Measurements from ENCODE around the gene SLC22A7.
A peak's percentile ranks its signal among the peaks of the same experiment; 100 is the strongest.

The SLC22A7 gene, protein sequence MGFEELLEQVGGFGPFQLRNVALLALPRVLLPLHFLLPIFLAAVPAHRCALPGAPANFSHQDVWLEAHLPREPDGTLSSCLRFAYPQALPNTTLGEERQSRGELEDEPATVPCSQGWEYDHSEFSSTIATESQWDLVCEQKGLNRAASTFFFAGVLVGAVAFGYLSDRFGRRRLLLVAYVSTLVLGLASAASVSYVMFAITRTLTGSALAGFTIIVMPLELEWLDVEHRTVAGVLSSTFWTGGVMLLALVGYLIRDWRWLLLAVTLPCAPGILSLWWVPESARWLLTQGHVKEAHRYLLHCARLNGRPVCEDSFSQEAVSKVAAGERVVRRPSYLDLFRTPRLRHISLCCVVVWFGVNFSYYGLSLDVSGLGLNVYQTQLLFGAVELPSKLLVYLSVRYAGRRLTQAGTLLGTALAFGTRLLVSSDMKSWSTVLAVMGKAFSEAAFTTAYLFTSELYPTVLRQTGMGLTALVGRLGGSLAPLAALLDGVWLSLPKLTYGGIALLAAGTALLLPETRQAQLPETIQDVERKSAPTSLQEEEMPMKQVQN

DNA sequence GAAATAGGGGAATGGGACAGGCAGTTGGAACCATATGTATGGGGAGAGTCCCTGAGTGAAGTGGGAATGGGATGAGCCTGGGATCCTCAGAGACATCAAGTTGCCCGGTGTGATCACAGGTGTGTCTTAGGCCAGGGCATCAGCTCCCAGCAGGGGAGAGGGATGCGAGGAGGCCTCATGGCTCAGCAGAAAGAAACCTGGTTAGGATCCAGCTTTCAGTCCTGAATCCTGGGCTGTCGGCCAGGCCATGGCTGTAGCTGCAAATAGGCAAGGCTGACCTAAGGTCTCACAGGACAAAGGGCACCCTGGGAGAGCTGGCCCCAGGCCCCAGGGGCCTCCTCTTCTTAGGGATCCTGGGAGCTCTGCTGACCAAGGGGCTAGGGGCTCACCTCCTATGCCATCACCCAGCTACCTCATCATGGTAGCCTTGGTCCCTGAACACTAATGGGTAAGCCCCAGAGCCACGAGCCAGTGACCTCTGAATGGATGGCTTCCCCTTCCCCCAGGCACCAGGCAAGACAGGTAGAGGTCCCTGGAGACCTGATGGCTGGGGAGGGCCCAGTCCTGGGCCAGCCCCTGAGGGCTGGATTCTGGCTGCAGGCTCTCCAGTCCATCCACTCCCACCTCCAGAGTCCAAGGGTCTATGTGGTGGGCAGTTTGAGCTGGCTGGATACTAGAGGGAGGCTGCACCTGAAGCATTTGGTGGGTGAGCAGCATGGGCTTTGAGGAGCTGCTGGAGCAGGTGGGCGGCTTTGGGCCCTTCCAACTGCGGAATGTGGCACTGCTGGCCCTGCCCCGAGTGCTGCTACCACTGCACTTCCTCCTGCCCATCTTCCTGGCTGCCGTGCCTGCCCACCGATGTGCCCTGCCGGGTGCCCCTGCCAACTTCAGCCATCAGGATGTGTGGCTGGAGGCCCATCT lies at the start of gene SLC22A7:
TSS of gene SLC22A7 (plus strand) at position 617 of the 921 bp plus-strand sequence. CDS start at position 716, 99 bp downstream.
- DNase-seq, result no peak

DNA sequence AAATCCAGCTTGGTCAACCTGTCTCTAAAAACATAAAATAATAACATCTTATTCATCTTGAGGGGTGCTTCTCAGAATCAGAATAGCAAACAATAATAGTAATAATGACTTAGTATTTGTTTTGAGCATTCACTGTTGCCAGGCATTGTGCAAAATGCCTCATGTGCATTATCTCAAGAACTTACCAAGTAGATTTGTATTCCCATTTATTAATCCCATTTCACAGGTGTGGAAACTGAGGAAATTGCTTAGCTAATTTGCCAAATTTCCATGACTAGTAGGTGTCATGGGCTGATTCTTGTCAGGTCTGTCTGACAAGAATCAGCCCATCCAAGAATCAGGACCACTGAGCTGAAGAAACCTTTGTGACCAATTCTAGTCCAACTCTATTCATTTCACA lies 49.3 kb upstream of the SLC22A7 start:
- no peak for DNase-seq

DNA sequence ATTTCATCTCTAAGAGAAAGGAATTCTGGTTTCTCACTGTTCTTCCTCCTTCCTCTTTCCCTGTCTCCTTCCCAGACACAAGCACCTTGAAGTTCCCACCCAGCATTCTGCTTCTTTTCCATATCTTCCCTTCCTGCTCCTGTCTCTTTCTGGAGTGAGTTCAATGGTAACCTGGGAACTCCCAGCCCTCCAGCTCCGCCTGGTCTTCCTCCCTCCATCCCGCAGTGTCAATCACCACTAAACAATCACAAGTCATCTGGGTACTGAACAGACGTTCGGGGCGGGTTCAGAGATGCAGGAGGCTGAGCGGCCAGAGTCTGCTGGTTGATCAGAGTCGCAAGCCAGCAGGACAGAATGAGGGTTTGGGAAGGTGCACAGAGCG lies 47.1 kb upstream of the SLC22A7 start:
- DNase-seq, result no peak

DNA sequence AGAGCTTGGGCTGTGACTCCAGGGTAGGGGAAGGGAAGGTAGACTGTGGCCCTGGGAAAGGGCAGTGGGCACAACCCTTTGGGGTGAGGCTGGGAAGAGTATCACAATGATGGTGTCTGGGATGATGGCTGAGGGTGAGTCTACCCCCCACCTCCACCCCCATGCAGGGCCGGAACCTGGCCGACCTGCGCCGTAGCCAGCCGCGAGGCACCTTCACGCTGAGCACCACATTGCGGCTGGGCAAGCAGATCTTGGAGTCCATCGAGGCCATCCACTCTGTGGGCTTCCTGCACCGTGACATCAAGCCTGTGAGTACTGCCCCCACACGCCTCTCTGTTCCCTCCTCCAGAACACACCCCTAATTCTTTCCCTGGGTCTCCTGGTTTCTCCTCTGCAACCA lies 44.7 kb upstream of the SLC22A7 start:
- no peak for DNase-seq

DNA sequence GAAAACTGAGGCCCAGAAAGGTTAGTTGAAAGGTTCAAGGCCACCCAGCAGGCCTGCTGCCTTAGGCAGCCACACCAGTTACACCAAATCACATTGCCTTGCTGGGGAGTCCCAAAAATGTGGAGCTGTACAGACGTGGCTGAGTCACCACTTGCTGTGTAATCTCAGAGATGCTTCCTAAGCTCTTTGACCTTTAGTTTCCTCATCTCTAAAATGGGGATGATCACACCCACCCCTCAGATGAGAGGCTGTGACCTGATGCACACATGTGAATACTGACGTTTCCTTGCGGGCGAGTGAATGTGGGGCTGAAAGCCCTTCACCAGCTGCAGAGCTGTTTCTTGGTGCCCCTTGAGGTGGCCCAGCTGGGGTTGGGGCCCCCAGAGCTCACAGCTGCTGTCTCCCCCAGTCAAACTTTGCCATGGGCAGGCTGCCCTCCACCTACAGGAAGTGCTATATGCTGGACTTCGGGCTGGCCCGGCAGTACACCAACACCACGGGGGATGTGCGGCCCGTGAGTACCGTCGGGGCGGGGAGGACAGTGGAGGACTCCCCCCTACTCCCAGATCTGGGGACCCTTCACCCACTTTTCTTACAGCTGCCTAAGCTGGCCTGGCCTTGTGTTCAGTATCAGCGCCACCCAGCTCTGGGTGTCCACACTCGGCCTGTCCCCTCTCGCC lies 43.8 kb upstream of the SLC22A7 start:
- DNase-seq, result no peak

DNA sequence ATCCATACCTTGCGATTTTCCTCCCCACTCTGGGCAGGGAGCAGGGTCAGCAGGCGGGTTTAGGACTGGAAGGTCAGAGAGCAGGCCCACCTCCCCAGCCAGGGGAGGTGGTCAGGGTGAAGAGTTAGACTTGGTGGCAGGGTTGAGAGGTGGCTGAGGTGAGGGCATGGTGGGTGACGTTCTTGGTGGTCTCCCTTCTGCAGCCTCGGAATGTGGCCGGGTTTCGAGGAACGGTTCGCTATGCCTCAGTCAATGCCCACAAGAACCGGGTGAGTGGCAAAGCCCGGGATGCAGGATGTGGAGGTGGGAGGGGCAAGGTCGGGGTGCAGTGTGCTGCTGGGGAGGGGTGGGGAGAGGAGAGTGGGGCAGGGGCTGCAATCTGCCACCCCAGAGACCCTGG lies 43.2 kb upstream of the SLC22A7 start:
- no peak for DNase-seq

DNA sequence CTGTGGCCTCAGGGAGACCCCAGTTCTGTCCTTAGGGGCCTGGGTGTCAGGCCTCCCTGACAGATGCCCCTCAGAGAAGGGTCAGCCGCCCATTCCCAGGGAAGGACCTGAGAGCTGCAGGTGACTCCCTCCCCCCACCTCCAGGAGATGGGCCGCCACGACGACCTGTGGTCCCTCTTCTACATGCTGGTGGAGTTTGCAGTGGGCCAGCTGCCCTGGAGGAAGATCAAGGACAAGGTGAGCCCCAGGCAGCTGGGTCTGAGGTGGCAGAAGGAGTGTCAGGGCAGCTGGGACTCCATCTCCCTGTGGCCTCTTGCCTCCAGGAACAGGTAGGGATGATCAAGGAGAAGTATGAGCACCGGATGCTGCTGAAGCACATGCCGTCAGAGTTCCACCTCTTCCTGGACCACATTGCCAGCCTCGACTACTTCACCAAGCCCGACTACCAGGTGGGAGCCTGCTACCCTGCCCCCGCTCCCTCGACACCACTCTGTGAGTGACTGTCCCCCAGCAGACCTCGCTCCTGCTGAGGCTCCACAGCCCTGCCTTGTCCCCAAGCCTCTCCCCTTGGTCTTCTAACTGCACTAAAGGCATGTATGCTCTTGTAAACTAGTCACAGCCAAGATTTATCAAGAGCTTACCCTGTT lies 42.5 kb upstream of the SLC22A7 start:
- no peak for DNase-seq

DNA sequence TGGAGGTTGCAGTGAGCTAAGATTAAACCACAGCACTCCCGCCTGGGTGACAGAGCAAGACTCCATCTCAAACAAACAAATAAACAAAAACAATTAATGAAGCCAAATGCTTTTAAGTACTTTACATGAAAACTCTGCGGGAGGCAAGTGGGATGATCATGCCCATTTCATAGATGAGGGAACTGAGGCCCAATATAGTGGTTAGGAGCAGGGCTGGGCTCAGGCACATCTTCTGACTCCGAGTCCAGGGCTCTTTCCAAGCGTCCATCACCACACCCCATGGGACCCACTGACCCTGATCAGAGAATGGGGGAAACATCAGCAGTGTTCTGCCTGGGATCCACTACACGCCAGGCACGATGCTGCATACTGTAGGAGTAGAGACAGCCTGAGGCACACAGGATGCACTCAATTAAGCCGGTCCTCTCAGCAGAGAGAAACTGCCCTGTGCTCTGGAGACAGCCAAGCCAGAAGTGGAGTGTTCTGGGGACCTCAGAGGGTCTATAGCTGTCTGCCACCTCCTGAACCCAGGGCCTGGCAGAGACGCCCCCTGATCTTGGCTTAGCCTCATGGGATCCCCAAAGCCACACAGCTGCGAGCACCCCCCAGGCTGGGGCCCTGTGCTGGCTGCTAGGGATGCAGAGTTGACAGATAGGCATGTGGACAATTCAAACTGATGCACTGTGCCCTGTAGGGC lies 41.2 kb upstream of the SLC22A7 start:
- no peak for DNase-seq

DNA sequence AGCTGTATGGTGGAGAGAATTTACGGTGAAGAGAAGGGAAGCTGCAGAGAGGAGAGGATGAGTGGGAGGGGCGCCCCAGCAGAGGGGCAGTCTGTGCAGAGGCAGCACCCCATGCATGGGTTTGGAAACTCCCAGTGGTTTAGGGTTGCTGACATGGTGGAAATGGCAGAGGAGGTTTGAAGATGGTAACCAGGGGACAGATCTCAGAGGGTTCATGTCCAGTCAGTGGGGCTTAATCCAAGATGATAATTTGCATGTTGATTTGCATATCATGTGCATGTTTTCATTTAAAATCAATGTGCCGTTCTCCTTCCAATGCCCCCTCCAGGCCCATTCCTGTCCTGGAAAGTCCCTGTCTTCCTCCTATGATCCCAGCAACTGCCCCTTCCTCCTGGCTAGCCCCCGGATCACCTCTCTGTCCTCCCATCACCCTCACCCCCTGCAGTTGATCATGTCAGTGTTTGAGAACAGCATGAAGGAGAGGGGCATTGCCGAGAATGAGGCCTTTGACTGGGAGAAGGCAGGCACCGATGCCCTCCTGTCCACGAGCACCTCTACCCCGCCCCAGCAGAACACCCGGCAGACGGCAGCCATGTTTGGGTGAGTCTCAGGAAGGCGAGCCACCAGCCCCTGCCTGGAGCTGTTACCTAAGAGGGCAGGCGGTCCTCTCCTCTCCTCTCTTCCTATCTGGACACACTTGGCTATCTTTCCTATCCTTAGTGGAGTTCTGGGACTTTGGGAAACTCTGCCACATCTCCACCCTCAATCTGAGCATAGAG lies 40.5 kb upstream of the SLC22A7 start:
- DNase-seq, result no peak

DNA sequence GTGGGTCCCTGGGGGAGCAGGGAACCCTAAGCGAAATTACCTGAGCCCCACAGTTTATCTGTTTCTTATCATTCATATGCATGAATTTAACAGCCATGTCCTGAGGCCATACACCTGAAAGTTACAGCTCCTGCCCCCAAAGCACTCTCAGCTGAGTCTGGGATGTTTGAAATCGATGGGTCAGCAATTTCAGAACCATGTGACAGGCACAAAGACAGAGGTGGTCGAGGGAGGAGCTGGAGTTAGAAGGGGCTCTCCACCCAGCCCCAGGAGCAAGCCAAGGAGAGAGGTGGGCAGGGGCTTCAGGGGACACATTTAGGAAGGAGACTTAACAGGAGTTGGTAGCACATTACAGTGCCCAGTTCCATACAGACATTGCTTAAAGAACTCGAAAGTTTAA lies 39.9 kb upstream of the SLC22A7 start:
- no peak for DNase-seq

DNA sequence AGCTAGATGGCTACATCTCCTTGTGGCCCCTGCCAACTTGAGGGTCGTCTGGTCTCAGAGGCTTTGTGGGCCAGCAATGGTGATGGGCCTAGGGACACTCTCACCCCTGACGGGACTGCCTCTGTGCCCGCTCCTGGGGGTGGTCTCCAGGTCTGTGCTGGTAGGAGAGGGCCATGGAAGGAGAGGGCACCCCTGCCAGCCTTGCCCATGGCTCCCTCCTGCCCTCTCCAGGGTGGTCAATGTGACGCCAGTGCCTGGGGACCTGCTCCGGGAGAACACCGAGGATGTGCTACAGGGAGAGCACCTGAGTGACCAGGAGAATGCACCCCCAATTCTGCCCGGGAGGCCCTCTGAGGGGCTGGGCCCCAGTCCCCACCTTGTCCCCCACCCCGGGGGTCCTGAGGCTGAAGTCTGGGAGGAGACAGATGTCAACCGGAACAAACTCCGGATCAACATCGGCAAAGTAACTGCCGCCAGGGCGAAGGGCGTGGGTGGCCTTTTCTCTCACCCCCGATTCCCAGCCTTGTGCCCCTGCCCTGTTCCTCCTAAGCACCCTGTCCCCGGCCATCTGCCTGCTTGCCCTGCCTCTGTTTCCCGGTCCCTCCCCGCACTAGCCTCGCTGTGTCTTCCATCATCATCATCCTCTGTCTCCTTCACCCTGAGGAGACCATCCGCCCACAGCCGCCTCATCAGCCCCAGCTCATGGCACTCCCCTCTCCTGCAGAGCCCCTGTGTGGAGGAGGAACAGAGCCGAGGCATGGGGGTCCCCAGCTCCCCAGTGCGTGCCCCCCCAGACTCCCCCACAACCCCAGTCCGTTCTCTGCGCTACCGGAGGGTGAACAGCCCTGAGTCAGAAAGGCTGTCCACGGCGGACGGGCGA lies 39.0 kb upstream of the SLC22A7 start:
- no peak for DNase-seq

DNA sequence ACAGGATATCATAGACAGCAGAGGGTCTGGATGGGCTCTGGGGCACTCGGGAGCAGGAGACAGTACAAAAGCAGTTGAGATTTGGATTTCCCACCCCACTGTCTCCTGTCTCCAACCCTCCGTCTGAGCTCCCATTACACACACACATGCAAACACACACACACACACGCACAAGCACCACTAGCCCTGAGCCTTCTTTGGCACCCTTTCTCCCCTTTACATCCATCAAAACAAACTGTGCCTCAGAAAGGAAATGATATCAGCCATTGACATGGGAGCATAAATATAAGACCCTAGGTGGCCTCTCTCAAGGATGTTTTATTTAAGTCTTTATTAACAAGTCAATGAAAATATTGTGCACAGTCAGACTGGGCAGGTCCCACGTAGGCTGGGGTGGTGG lies 37.3 kb upstream of the SLC22A7 start:
- no peak for DNase-seq

DNA sequence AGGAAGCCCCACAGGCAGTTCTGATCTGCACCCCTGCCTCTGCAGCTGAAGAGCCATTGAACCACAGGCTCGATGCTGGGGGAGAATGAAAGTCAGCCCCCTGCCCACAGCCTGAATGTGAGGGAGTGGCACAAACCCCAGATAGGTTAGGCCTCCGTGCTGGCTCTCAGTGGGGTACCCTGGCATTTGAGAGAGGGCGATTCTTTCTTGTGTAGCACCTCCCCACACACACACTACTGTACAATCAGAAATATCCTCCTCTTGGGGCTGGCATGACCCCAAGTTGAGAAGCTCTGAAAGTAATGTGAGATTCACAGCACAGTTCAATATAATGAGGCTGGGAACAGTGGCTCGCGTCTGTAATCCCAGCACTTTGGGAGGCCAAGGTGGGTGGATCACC lies 36.9 kb upstream of the SLC22A7 start:
- DNase-seq, result no peak

DNA sequence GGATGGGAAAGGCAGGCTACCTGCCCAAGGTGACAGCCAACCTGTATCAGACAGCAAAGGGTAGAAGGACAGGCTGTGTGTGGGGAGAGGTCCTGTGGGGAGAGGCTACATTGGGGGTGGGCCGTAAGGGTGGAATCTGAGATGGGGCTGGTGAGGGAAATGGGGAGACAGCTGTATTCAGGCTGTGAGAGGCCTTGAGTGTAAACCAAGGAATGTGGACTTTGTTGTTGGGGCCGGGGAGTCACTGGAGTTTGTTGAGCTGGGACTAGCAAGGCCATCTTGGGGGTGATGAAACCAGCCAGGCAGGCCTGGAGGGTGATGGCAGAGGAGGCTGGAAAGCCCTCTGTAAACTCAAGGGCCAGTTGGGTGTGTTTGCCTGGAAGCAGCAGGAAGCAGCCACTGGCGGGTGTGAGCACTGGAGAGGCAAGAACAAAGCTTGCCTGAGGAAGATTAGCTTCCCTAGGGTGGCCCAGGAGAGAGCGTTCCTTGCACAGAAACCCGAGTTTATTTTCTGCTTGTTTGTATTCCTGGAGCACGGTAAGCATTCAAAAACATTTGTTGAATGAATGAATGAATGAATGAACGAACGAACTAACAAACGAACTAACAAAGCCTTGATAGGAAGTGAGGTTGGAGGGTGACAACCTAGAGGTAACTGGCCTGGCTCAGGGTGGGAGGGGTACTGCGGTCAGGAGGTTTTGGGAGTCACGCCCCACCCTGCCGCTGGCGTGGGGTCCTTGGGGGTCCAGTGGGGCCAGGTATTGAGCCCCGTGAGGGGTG lies 35.9 kb upstream of the SLC22A7 start:
- DNase-seq, result no peak

DNA sequence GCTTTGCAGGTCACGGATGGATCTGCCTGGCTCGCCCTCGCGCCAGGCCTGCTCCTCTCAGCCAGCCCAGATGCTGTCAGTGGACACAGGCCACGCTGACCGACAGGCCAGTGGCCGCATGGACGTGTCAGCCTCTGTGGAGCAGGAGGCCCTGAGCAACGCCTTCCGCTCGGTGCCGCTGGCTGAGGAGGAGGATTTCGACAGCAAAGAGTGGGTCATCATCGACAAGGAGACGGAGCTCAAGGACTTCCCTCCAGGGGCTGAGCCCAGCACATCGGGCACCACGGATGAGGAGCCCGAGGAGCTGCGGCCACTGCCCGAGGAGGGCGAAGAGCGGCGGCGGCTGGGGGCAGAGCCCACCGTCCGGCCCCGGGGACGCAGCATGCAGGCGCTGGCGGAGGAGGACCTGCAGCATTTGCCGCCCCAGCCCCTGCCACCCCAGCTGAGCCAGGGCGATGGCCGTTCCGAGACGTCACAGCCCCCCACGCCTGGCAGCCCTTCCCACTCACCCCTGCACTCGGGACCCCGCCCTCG lies 35.2 kb upstream of the SLC22A7 start:
- no peak for DNase-seq

DNA sequence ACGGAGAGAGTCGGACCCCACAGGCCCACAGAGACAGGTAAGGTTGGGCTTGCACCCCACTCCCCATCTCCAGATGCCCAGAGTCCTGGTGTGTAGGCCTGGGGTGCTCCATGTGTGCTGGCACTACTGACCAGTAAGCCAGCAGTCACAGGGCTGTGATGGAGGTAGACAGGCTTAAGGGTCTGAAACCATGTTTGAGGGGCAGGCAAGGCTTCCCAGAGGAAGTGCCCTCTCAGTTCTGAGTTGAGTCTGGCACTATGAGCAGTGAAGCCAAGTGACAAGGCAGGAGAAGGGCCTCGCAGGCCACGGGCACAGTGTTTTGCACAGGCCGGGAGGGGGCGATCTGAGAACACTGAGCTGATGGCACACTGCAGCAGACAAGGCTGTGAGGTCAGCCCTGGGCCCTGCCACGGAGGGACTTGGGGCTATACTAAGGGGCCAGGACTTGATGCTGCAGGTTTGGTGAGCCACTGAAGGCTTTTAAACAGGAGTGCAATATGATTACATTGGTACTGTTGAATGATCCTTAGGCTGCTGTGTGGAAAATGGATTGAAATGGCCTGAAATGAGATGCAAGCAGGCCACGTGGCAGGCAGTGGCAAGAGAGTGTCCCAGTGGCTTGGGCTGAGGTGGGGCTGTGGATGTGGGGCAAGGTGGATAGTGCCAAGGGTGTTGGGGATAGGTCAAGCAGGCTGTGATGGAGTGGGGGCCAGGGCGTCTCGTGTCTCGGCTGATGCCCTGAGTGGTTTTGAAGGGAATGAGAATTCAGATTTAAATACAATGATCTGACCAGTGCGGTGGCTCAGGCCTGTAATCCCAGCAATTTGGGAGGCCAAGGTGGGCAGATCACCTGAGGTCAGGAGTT lies 34.5 kb upstream of the SLC22A7 start:
- peak; percentile 29 for DNase-seq

DNA sequence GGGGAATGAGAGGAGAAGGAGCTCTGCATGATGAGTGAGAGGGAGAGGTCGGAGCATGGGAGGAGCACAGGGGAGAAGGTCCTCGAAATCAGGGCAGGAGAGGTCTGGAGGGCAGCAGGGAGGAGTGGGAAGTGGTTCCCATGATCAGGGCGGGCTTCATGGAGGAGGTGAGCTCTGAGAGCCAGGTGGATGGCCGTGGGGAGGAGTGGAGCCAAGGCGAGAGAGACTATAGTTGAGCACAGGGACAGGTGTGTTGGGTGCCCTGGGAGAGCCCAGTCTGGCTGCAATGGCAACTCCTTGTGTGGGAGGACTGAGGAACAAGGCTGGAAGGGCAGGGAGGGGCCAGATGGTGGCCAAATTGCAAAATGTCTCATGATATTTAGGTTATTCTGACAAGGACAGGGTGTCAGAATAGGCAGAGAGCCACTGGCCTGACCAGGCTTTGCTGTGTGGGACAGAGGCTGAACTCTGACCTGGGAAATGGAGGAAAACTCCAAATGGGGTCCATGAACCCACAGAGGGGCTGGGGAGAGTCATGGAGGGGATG lies 33.4 kb upstream of the SLC22A7 start:
- DNase-seq, result no peak

DNA sequence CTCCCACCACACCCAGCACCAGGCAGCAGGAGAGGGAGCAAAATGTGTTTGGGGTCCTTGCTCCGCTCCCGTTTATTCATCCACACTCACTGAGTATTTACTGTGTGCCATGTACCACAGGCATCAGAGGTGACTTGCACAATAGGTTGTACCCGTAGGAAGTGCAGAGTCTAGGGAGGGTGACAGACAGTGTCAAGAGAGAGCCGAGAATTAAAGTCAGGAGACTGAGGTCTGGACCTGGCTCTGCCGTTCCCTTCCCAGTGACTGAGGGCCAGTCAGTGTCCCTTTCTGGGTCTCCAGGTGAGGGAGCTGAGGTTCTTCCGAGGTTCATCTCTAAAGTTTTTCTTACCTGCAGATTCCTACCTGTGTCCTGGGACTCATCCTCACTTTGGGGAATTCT lies 32.5 kb upstream of the SLC22A7 start:
- DNase-seq, result no peak
